OCI-LY1 (cell line): Measurements from ENCODE around the gene HAND1.

Experiments
- CTCF ChIP-seq: fragments of 200-600 bp; sonication (generic), shearing (Covaris generic); IDR thresholded peaks from 2 replicates; pipeline ENCODE4 v1.5.1; 2017; ENCODE audit warnings: mild to moderate bottlenecking, antibody characterized with exemption, low read length, moderate library complexity, mixed read lengths
- EZH2 ChIP-seq: fragments of 200-600 bp; sonication (generic), shearing (Covaris generic); IDR thresholded peaks from 2 replicates; pipeline ENCODE4 v1.8.0; 2017; ENCODE audit warnings: borderline replicate concordance, mixed run types, mild to moderate bottlenecking, antibody characterized with exemption, low read length, moderate library complexity, mixed read lengths

- TF ChIP-seq CTCF (no peak), EZH2 (no peak)
These were observed 26.1 kb downstream of the HAND1 start for GRCh38 chr5:154451957-154452356.
